Measurements from ENCODE around the gene PRRG2.

GRCh38 chr19:49565261-49565660 lies 15.9 kb upstream of the PRRG2 start:
- no peak for TF ChIP-seq CTCF (IDR thresholded peaks at IDR 0.05)
- TF ChIP-seq POLR2A (IDR thresholded peaks at IDR 0.05): no peak

Data from testis (tissue), 2 donors.